ENCODE measurements around the gene CANX.

CANX gene

DNA sequence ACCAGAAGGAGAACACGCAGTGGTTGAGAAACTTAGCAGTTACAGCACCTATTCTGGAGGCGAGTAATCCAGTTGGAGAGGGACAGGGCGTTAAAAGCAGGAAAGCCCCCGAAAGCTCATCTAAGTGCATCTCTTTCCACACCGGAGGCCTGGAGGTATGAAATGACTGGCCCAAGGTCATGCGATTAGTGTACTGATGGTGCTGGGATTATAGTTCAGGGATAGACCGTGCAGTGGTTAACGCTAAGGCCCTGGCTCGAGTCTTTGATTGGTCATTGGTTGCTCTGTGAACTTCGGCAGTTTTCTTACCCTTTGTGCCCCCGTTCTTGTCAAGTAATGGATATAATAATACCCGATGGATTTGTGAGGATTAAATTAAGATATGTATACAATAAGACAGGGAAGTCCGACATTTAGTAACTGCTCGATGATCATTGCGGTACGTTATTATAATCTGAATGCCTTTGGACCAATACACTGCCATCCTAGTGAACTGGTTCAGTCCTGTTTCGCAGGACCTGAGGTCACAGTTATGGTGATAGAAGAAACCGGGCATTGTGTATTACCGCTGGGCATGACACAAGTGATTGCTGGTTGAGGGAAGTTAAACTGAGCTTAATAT is 960 bp downstream of the CANX start:
- peaks cover 38% of the 10 kb centered on the region for H3K4me1 ChIP-seq (ENCODE audit: control insufficient read depth, low read length)

DNA sequence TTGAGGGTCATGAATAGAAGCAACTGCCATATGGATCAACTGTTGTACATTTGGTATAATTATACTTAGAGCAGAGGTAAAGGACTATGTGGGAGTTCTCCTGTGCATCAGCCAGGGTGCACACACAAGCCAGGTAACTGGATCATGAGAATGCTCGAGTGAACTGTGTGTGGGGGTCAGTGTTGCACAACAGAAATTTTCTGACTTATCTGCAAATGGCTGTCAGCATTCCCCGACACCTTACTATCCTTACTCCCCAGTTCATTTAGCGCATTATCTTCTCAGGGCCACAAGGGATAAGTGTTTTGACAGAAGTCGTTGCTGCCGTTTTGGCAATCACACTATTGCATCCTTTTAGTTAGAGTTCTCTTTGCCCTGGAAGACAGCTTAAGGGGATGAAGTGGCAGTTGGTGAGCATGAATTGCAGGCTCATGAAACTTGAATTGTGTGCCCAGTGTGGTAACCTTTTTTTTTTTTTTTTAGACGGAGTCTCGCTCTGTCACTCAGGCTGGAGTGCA is 1.7 kb downstream of the CANX start:
- Histone ChIP-seq H3K4me3 (ENCODE audit: low read length) (peak overlapping the region; percentile 96), H3K79me2 (ENCODE audit: control insufficient read depth, low read length) (peaks cover 78% of the 10 kb centered on the region), H3K27ac (ENCODE audit: low read depth, low read length) (no peak overlapping the region), H3K9me2 (replicated peaks; ENCODE audit: control insufficient read depth, low read length) (no peaks in the 10 kb centered on the region), H4K20me1 (ENCODE audit: control insufficient read depth, insufficient read depth, low read depth, low read length) (peaks cover 26% of the 10 kb centered on the region), H3K4me2 (ENCODE audit: low read length) (peak overlapping the region; percentile 90), H3F3A (ENCODE audit: control insufficient read depth, insufficient read depth) (no peaks in the 10 kb centered on the region), H3K4me1 (ENCODE audit: control insufficient read depth, low read length) (peaks cover 38% of the 10 kb centered on the region), H3K9me3 (ENCODE audit: control insufficient read depth, insufficient read depth, low read length) (no peaks in the 10 kb centered on the region), H3K36me3 (ENCODE audit: control insufficient read depth, low read length) (peaks cover 62% of the 10 kb centered on the region), H3K27me3 (ENCODE audit: control insufficient read depth, low read length) (no peaks in the 10 kb centered on the region)
- TF ChIP-seq, protein P1, sequence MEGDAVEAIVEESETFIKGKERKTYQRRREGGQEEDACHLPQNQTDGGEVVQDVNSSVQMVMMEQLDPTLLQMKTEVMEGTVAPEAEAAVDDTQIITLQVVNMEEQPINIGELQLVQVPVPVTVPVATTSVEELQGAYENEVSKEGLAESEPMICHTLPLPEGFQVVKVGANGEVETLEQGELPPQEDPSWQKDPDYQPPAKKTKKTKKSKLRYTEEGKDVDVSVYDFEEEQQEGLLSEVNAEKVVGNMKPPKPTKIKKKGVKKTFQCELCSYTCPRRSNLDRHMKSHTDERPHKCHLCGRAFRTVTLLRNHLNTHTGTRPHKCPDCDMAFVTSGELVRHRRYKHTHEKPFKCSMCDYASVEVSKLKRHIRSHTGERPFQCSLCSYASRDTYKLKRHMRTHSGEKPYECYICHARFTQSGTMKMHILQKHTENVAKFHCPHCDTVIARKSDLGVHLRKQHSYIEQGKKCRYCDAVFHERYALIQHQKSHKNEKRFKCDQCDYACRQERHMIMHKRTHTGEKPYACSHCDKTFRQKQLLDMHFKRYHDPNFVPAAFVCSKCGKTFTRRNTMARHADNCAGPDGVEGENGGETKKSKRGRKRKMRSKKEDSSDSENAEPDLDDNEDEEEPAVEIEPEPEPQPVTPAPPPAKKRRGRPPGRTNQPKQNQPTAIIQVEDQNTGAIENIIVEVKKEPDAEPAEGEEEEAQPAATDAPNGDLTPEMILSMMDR (IDR thresholded peaks at IDR 0.05; ENCODE audit: low read depth, low read length, poor library complexity, severe bottlenecking), result no peak
- no peak for TF ChIP-seq EZH2phosphoT487 (IDR thresholded peaks at IDR 0.05; ENCODE audit: borderline replicate concordance, low read length)

More for the DNA sequence above, 960 bp downstream of the CANX start:
- H4K20me1 ChIP-seq (ENCODE audit: control insufficient read depth, insufficient read depth, low read depth, low read length), result peaks cover 26% of the 10 kb centered on the region
- H3K9me2 ChIP-seq (replicated peaks; ENCODE audit: control insufficient read depth, low read length), result no peaks in the 10 kb centered on the region
- peaks cover 55% of the 10 kb centered on the region for H3K36me3 ChIP-seq (ENCODE audit: control insufficient read depth, low read length)
- H3K27me3 ChIP-seq (ENCODE audit: control insufficient read depth, low read length), result no peaks in the 10 kb centered on the region
- no peaks in the 10 kb centered on the region; the same call in 1 of the 2 replicates for H3F3A ChIP-seq (ENCODE audit: control insufficient read depth, insufficient read depth)
- TF ChIP-seq, protein P1 (IDR thresholded peaks at IDR 0.05; ENCODE audit: low read depth, low read length, poor library complexity, severe bottlenecking), result no peak
- TF ChIP-seq EZH2phosphoT487 (IDR thresholded peaks at IDR 0.05; ENCODE audit: borderline replicate concordance, low read length), result no peak
- H3K27ac ChIP-seq (ENCODE audit: low read depth, low read length), result peak overlapping the region; percentile 59
- H3K9me3 ChIP-seq (ENCODE audit: control insufficient read depth, insufficient read depth, low read length), result no peaks in the 10 kb centered on the region
- H3K4me3 ChIP-seq (ENCODE audit: low read length), result peak overlapping the region; percentile 96
- peak overlapping the region; percentile 90 for H3K4me2 ChIP-seq (ENCODE audit: low read length)
- peaks cover 70% of the 10 kb centered on the region for H3K79me2 ChIP-seq (ENCODE audit: control insufficient read depth, low read length)

DNA sequence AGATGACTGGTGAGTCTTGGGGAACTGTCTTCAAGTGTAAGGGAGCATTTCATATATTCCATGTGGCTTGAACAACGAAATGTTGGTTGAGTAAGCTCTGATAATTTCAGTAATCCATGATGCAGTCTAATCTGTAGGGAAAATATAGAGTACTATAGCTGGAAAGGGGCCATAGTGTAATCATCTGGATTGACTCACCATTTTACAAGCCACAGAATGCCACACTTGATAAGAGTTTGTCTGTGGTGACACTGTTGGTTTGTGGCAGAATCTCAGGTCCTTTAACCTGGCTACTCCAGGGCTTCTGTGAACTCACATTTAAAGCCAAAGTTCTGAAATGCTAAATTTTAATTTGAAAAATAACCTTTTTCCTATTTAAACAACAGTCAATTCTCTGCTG is 17.5 kb downstream of the CANX start:
- H3K79me2 ChIP-seq (ENCODE audit: control insufficient read depth, low read length), result peaks cover 49% of the 10 kb centered on the region
- TF ChIP-seq EZH2phosphoT487 (IDR thresholded peaks at IDR 0.05; ENCODE audit: borderline replicate concordance, low read length), result no peak
- TF ChIP-seq, protein P1 (IDR thresholded peaks at IDR 0.05; ENCODE audit: low read depth, low read length, poor library complexity, severe bottlenecking), result no peak

More for the DNA sequence above, 17.5 kb downstream of the CANX start:
- Histone ChIP-seq H3K27me3 (ENCODE audit: control insufficient read depth, low read length) (no peaks in the 10 kb centered on the region), H3K9me2 (replicated peaks; ENCODE audit: control insufficient read depth, low read length) (no peaks in the 10 kb centered on the region), H3K9me3 (ENCODE audit: control insufficient read depth, insufficient read depth, low read length) (no peaks in the 10 kb centered on the region), H3K4me1 (ENCODE audit: control insufficient read depth, low read length) (no peaks in the 10 kb centered on the region), H4K20me1 (ENCODE audit: control insufficient read depth, insufficient read depth, low read depth, low read length) (no peaks in the 10 kb centered on the region), H3K4me3 (ENCODE audit: low read length) (no peak overlapping the region), H3K27ac (ENCODE audit: low read depth, low read length) (no peak overlapping the region), H3F3A (ENCODE audit: control insufficient read depth, insufficient read depth) (peaks cover 3% of the 10 kb centered on the region), H3K4me2 (ENCODE audit: low read length) (no peak overlapping the region), H3K36me3 (ENCODE audit: control insufficient read depth, low read length) (peaks cover 89% of the 10 kb centered on the region)
